ENCODE results near the gene C3orf38. TPM values are rescaled to one million over a fixed set of nuclear protein-coding genes. Genes with fewer than 3 reads are reported as not detected.

C3orf38 gene
- total and polyA plus RNA-seq, 9 of the 15 experiments (the other 6 are each of a cell fraction or from before 2014, with no cell fraction given) = 8.7 to 22.1 (median 16.2) TPM

- H4K20me1 ChIP-seq (replicated peaks; ENCODE audit: control insufficient read depth, insufficient read depth, low read length) = no peaks in the 10 kb centered on the region
- no peak overlapping the region for H3K4me3 ChIP-seq
- ChIA-PET CTCF (ENCODE audit: low intra/inter-chr PET ratio) (no interaction called here), POLR2A (no interaction called here)
- no peak for TF ChIP-seq CREB3 (tag; conservative IDR thresholded peaks at IDR 0.05; ENCODE audit: low read depth)
- no peak for TF ChIP-seq ZNF395 (CRISPR knock-in tag; IDR thresholded peaks at IDR 0.05)
- no peak for TF ChIP-seq ZNF347 (CRISPR knock-in tag; IDR thresholded peaks at IDR 0.05; ENCODE audit: low read depth)
- no peak for TF ChIP-seq FOXP1 (CRISPR knock-in tag; IDR thresholded peaks at IDR 0.05)
- no peak for TF ChIP-seq KDM2B (CRISPR knock-in tag; IDR thresholded peaks at IDR 0.05)
- TF ChIP-seq BHLHE40 (IDR thresholded peaks at IDR 0.05; ENCODE audit: low read length) = no peak
- TF ChIP-seq ZNF165 (CRISPR knock-in tag; IDR thresholded peaks at IDR 0.05; ENCODE audit: borderline replicate concordance) = no peak
- no peak for TF ChIP-seq RFX5 (IDR thresholded peaks at IDR 0.05; ENCODE audit: low read depth, low read length)
- no peak for TF ChIP-seq TAF9B (IDR thresholded peaks at IDR 0.05; ENCODE audit: partially characterized antibody)
- TF ChIP-seq MLX (CRISPR knock-in tag; conservative IDR thresholded peaks at IDR 0.05) = no peak
- TF ChIP-seq ZNF740 (CRISPR knock-in tag; IDR thresholded peaks at IDR 0.05) = no peak
- no peak for TF ChIP-seq ZNF740 (tag; IDR thresholded peaks at IDR 0.05)
- no peak for TF ChIP-seq CHCHD3 (CRISPR knock-in tag; IDR thresholded peaks at IDR 0.05)
- BruUV-seq (replicated peaks) = TSS peak; percentile 12
- H3K4me1 ChIP-seq (replicated peaks in 1 of 2; ENCODE audit: control insufficient read depth in 2 of 2, insufficient read depth in 2 of 2, low read length in 2 of 2) = no peaks in the 10 kb centered on the region
- intact Hi-C loops (cut with micrococcal nuclease) (loop anchor here (10.0 kb wide), 1 partner anchor 347 kb away; the partner anchor contains the start of gene HTR1F), in situ Hi-C loops (cut with MboI) (no loop called here)
- H3K27ac ChIP-seq (ENCODE audit: extremely low read depth, low read depth, low read length) = no peak overlapping the region
- no peaks in the 10 kb centered on the region for H3K9me3 ChIP-seq (replicated peaks; ENCODE audit: control insufficient read depth, insufficient read depth, low read depth, low read length)
- ATAC-seq (no peak), DNase-seq (ENCODE audit: extremely low read depth in 1 of 4, low spot score in 3 of 4) (no peak), FAIRE-seq (no peak)
- H3K79me2 ChIP-seq (ENCODE audit: control insufficient read depth, insufficient read depth, low read length) = peaks cover 7% of the 10 kb centered on the region; the same call in 2 of the 3 replicates
- H3K9ac ChIP-seq (ENCODE audit: insufficient read depth in 1 of 2, low read depth in 2 of 2, low read length in 2 of 2) = no peak overlapping the region
- H3K4me2 ChIP-seq (ENCODE audit: insufficient read depth, low read length) = no peak overlapping the region
- no peaks in the 10 kb centered on the region for H3K9me1 ChIP-seq (ENCODE audit: control insufficient read depth, insufficient read depth, low read length)
- no peaks in the 10 kb centered on the region for H3K27me3 ChIP-seq (ENCODE audit: control insufficient read depth in 2 of 2, insufficient read depth in 2 of 2, low read length in 2 of 2)
- no peak overlapping the region for H2AFZ ChIP-seq (ENCODE audit: low read depth, low read length)
- WGBS (ENCODE audit: insufficient coverage, low coverage, missing lambda C conversion rate) = 75% methylated on average over 4 of the region's 4 CpGs
- H3K36me3 ChIP-seq (ENCODE audit: control insufficient read depth, insufficient read depth, low read length) = peaks cover 56% of the 10 kb centered on the region; the same call in 2 of the 3 replicates
Measured at GRCh38 chr3:88141458-88142083, 8.2 kb upstream of the C3orf38 start.
